ENCODE measurements around the gene EPN1.

DNA sequence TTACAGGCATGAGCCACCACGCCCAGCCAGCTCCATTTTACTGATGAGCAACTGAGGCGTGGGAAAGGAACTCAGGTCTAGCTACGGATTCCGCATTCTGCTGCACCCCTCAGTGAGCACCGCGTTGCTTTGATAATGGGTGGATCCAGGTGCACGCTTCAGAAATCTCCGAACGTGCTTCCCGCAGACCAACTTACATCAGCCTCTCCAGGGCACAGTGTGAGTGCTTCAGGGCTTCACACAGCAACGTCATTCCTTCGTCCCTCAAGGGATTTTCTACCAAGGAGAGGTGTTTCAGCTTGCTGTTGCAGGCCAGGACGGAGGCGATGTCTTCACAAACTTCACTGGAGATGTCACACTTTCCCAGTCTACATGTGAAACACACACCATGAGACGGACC, 41.5 kb downstream of the EPN1 start:
- TF ChIP-seq, protein P1, sequence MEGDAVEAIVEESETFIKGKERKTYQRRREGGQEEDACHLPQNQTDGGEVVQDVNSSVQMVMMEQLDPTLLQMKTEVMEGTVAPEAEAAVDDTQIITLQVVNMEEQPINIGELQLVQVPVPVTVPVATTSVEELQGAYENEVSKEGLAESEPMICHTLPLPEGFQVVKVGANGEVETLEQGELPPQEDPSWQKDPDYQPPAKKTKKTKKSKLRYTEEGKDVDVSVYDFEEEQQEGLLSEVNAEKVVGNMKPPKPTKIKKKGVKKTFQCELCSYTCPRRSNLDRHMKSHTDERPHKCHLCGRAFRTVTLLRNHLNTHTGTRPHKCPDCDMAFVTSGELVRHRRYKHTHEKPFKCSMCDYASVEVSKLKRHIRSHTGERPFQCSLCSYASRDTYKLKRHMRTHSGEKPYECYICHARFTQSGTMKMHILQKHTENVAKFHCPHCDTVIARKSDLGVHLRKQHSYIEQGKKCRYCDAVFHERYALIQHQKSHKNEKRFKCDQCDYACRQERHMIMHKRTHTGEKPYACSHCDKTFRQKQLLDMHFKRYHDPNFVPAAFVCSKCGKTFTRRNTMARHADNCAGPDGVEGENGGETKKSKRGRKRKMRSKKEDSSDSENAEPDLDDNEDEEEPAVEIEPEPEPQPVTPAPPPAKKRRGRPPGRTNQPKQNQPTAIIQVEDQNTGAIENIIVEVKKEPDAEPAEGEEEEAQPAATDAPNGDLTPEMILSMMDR (IDR thresholded peaks at IDR 0.05 in 4 of 5, conservative IDR thresholded peaks at IDR 0.05 in 1 of 5), result no peak
- no peak for TF ChIP-seq POLR2A (IDR thresholded peaks at IDR 0.05)

All from gastrocnemius medialis (tissue), 4 donors.